ENCODE data around the gene MCF2L.

The MCF2L gene

GRCh38 chr13:112930192-112930591 lies 38.8 kb upstream of the MCF2L start:
- Histone ChIP-seq H4K91ac (ENCODE audit: low read depth, low read length, poor library complexity) (no peak overlapping the region), H2AFZ (ENCODE audit: low read length) (no peak overlapping the region), H3K27ac (replicated peaks; ENCODE audit: low read length) (no peak overlapping the region), H2BK12ac (ENCODE audit: low read length) (no peak overlapping the region), H3K4me1 (ENCODE audit: control insufficient read depth in 2 of 2, insufficient read depth in 1 of 2, low read depth in 1 of 2, low read length in 2 of 2) (peaks cover 6% of the 10 kb centered on the region in 2 donors), H3K79me1 (ENCODE audit: low read depth, low read length) (peaks cover 3% of the 10 kb centered on the region), H3K36me3 (replicated peaks in 1 of 2; ENCODE audit: control insufficient read depth in 2 of 2, insufficient read depth in 2 of 2, low read length in 2 of 2) (peaks cover 0 to 3% of the 10 kb centered on the region in 2 donors), H4K8ac (ENCODE audit: low read depth, low read length) (no peak overlapping the region), H3K4me3 (ENCODE audit: low read length in 2 of 2) (no peak overlapping the region), H3K18ac (ENCODE audit: low read length) (no peak overlapping the region), H3K14ac (ENCODE audit: low read length) (no peak overlapping the region), H2BK120ac (ENCODE audit: low read depth, low read length) (no peak overlapping the region), H2AK5ac (ENCODE audit: low read depth, low read length) (no peak overlapping the region), H3K9ac (ENCODE audit: low read depth, low read length, poor library complexity) (no peak overlapping the region), H2BK5ac (ENCODE audit: low read length) (no peak overlapping the region), H3K9me3 (replicated peaks in 1 of 2; ENCODE audit: control insufficient read depth in 2 of 2, insufficient read depth in 1 of 2, low read depth in 1 of 2, low read length in 2 of 2) (peaks cover 5 to 10% of the 10 kb centered on the region in 2 donors), H2BK15ac (ENCODE audit: low read length) (no peak overlapping the region), H3K27me3 (ENCODE audit: control insufficient read depth in 3 of 3, insufficient read depth in 3 of 3, low read depth in 1 of 3, low read length in 3 of 3) (no peaks in the 10 kb centered on the region), H3K4me2 (ENCODE audit: insufficient read depth, low read length, poor library complexity, severe bottlenecking) (no peak overlapping the region), H3K23ac (ENCODE audit: low read depth, low read length, poor library complexity) (no peak overlapping the region), H3K4ac (ENCODE audit: low read length) (no peak overlapping the region)
- DNase-seq (ENCODE audit: low spot score): no peak

DNA sequence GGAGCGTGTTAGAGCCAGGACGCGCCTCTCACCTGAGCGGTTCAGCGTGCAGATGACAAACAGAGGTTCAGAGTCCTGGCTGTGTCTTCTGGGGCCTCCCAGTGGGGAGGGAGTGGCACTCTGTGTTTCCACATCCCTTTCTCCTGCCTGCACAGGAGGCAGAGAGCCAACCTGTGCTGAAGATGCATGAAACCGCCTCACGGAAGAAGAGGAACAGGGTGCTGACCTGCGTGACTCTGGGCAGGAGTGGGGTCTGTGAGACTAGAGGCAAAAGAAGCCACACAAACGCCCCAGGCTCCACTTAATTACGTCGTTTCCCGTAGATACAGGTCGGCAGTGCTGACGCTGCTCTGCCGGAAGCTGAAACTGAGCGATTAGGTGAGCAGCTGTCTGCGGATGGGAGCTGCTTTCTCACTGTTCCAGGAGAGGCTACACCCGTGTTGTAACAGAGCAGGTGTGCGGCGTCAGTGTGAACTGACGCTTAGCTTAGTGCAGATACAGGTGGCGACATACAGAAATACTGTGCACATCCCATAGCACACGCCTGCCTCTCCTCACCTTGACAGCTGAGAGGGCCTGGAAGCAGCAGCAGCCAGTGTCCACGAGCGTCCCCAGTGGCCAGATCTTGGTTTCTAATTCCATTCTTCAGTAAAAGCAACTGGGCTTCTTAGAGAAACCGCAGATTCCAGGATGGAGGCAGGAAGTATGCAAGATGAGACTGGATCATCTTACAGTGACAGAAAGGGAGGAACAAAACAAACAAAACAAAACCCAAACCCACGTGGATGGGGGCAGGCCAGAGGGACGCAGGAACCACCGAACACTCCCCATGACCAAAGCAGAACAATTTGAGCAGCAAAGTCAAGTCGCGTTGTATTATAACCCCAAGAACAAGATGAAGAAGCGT lies 37.7 kb upstream of the MCF2L start:
- Histone ChIP-seq H4K8ac (ENCODE audit: low read depth, low read length) (no peak overlapping the region), H4K91ac (ENCODE audit: low read depth, low read length, poor library complexity) (no peak overlapping the region), H3K27me3 (ENCODE audit: control insufficient read depth in 3 of 3, insufficient read depth in 3 of 3, low read depth in 1 of 3, low read length in 3 of 3) (no peaks in the 10 kb centered on the region), H3K4me1 (ENCODE audit: control insufficient read depth in 2 of 2, insufficient read depth in 1 of 2, low read depth in 1 of 2, low read length in 2 of 2) (peaks cover 6% of the 10 kb centered on the region in 2 donors), H2BK120ac (ENCODE audit: low read depth, low read length) (no peak overlapping the region), H3K9ac (ENCODE audit: low read depth, low read length, poor library complexity) (no peak overlapping the region), H3K4me3 (ENCODE audit: low read length in 2 of 2) (no peak overlapping the region), H3K27ac (replicated peaks; ENCODE audit: low read length) (no peak overlapping the region), H3K18ac (ENCODE audit: low read length) (no peak overlapping the region), H2BK12ac (ENCODE audit: low read length) (no peak overlapping the region), H2BK5ac (ENCODE audit: low read length) (no peak overlapping the region), H2BK15ac (ENCODE audit: low read length) (no peak overlapping the region), H3K23ac (ENCODE audit: low read depth, low read length, poor library complexity) (no peak overlapping the region), H3K4me2 (ENCODE audit: insufficient read depth, low read length, poor library complexity, severe bottlenecking) (no peak overlapping the region), H2AFZ (ENCODE audit: low read length) (no peak overlapping the region), H3K4ac (ENCODE audit: low read length) (no peak overlapping the region), H2AK5ac (ENCODE audit: low read depth, low read length) (no peak overlapping the region), H3K14ac (ENCODE audit: low read length) (no peak overlapping the region), H3K79me1 (ENCODE audit: low read depth, low read length) (peaks cover 1% of the 10 kb centered on the region), H3K9me3 (replicated peaks in 1 of 2; ENCODE audit: control insufficient read depth in 2 of 2, insufficient read depth in 1 of 2, low read depth in 1 of 2, low read length in 2 of 2) (peaks cover 2 to 10% of the 10 kb centered on the region in 2 donors), H3K36me3 (replicated peaks in 1 of 2; ENCODE audit: control insufficient read depth in 2 of 2, insufficient read depth in 2 of 2, low read length in 2 of 2) (peaks cover 0 to 2% of the 10 kb centered on the region in 2 donors)
- no CpG with 5 or more reads among the region's 32 CpGs for WGBS, 2 donors (ENCODE audit: extremely low coverage in 2 of 2, insufficient read length in 2 of 2, insufficient replicate concordance in 1 of 2)
- DNase-seq (ENCODE audit: low spot score): no peak

GRCh38 chr13:112932971-112933370 lies 36.0 kb upstream of the MCF2L start:
- Histone ChIP-seq H3K4me2 (ENCODE audit: insufficient read depth, low read length, poor library complexity, severe bottlenecking) (no peak overlapping the region), H2AFZ (ENCODE audit: low read length) (no peak overlapping the region), H3K27ac (replicated peaks; ENCODE audit: low read length) (no peak overlapping the region), H3K14ac (ENCODE audit: low read length) (no peak overlapping the region), H2BK120ac (ENCODE audit: low read depth, low read length) (no peak overlapping the region), H2BK5ac (ENCODE audit: low read length) (no peak overlapping the region), H3K23ac (ENCODE audit: low read depth, low read length, poor library complexity) (no peak overlapping the region), H3K4me3 (ENCODE audit: low read length in 2 of 2) (no peak overlapping the region), H3K18ac (ENCODE audit: low read length) (no peak overlapping the region), H3K79me1 (ENCODE audit: low read depth, low read length) (peaks cover 3% of the 10 kb centered on the region), H3K4me1 (ENCODE audit: control insufficient read depth in 2 of 2, insufficient read depth in 1 of 2, low read depth in 1 of 2, low read length in 2 of 2) (peaks cover 6% of the 10 kb centered on the region in 2 donors), H2AK5ac (ENCODE audit: low read depth, low read length) (no peak overlapping the region), H3K27me3 (ENCODE audit: control insufficient read depth in 3 of 3, insufficient read depth in 3 of 3, low read depth in 1 of 3, low read length in 3 of 3) (no peaks in the 10 kb centered on the region), H3K4ac (ENCODE audit: low read length) (no peak overlapping the region), H4K91ac (ENCODE audit: low read depth, low read length, poor library complexity) (no peak overlapping the region), H3K9me3 (replicated peaks in 1 of 2; ENCODE audit: control insufficient read depth in 2 of 2, insufficient read depth in 1 of 2, low read depth in 1 of 2, low read length in 2 of 2) (peaks cover 2 to 4% of the 10 kb centered on the region in 2 donors), H3K9ac (ENCODE audit: low read depth, low read length, poor library complexity) (peak overlapping the region; percentile 30), H3K36me3 (replicated peaks in 1 of 2; ENCODE audit: control insufficient read depth in 2 of 2, insufficient read depth in 2 of 2, low read length in 2 of 2) (no peaks in the 10 kb centered on the region), H2BK15ac (ENCODE audit: low read length) (no peak overlapping the region), H4K8ac (ENCODE audit: low read depth, low read length) (no peak overlapping the region), H2BK12ac (ENCODE audit: low read length) (no peak overlapping the region)
- no CpG with 5 or more reads among the region's 9 CpGs for WGBS, 2 donors (ENCODE audit: extremely low coverage in 2 of 2, insufficient read length in 2 of 2, insufficient replicate concordance in 1 of 2)
- no peak for DNase-seq (ENCODE audit: low spot score)

GRCh38 chr13:112933649-112934048 lies 35.4 kb upstream of the MCF2L start:
- no CpG with 5 or more reads among the region's 7 CpGs for WGBS, 2 donors (ENCODE audit: extremely low coverage in 2 of 2, insufficient read length in 2 of 2, insufficient replicate concordance in 1 of 2)
- Histone ChIP-seq H3K79me1 (ENCODE audit: low read depth, low read length) (peaks cover 3% of the 10 kb centered on the region), H2BK15ac (ENCODE audit: low read length) (no peak overlapping the region), H3K9ac (ENCODE audit: low read depth, low read length, poor library complexity) (no peak overlapping the region), H3K9me3 (replicated peaks in 1 of 2; ENCODE audit: control insufficient read depth in 2 of 2, insufficient read depth in 1 of 2, low read depth in 1 of 2, low read length in 2 of 2) (peaks cover 2 to 4% of the 10 kb centered on the region in 2 donors), H3K4ac (ENCODE audit: low read length) (no peak overlapping the region), H3K27ac (replicated peaks; ENCODE audit: low read length) (no peak overlapping the region), H3K27me3 (ENCODE audit: control insufficient read depth in 3 of 3, insufficient read depth in 3 of 3, low read depth in 1 of 3, low read length in 3 of 3) (no peaks in the 10 kb centered on the region), H2BK12ac (ENCODE audit: low read length) (no peak overlapping the region), H2AK5ac (ENCODE audit: low read depth, low read length) (no peak overlapping the region), H3K4me1 (ENCODE audit: control insufficient read depth in 2 of 2, insufficient read depth in 1 of 2, low read depth in 1 of 2, low read length in 2 of 2) (peaks cover 6% of the 10 kb centered on the region in 2 donors), H4K8ac (ENCODE audit: low read depth, low read length) (no peak overlapping the region), H3K18ac (ENCODE audit: low read length) (no peak overlapping the region), H3K4me3 (ENCODE audit: low read length in 2 of 2) (no peak overlapping the region), H2BK120ac (ENCODE audit: low read depth, low read length) (no peak overlapping the region), H2AFZ (ENCODE audit: low read length) (no peak overlapping the region), H3K36me3 (replicated peaks in 1 of 2; ENCODE audit: control insufficient read depth in 2 of 2, insufficient read depth in 2 of 2, low read length in 2 of 2) (no peaks in the 10 kb centered on the region), H2BK5ac (ENCODE audit: low read length) (no peak overlapping the region), H3K4me2 (ENCODE audit: insufficient read depth, low read length, poor library complexity, severe bottlenecking) (no peak overlapping the region), H3K23ac (ENCODE audit: low read depth, low read length, poor library complexity) (no peak overlapping the region), H3K14ac (ENCODE audit: low read length) (no peak overlapping the region), H4K91ac (ENCODE audit: low read depth, low read length, poor library complexity) (no peak overlapping the region)
- DNase-seq (ENCODE audit: low spot score): no peak

Measured in neuronal stem cell (in vitro differentiated cells).